IPS-20b (cell line): ENCODE measurements around the gene RHBDL3.
A peak's percentile ranks its signal among the peaks of the same experiment; 100 is the strongest.

ENCODE experiments used
- H3K27ac ChIP-seq: one replicate; pipeline ENCODE4 v1.5.1; 2013; ENCODE audit warnings: low read length
- H3K27me3 ChIP-seq: 2 replicates; pipeline ENCODE4 v1.6.1; 2013; ENCODE audit warnings: mild to moderate bottlenecking, low read length, inconsistent platforms; ENCODE audit not compliant: insufficient read depth
- H3K36me3 ChIP-seq: 2 replicates; pipeline ENCODE4 v1.6.1; 2013; ENCODE audit warnings: low read depth, mild to moderate bottlenecking, inconsistent platforms, low read length, moderate library complexity; ENCODE audit not compliant: insufficient read depth
- H3K4me1 ChIP-seq: 2 replicates; pipeline ENCODE4 v1.6.1; 2013; ENCODE audit warnings: mild to moderate bottlenecking, control low read depth, inconsistent platforms, low read length, moderate library complexity; ENCODE audit not compliant: insufficient read depth
- H3K4me3 ChIP-seq: 2 replicates; pipeline ENCODE4 v1.5.1; 2013; ENCODE audit warnings: mild to moderate bottlenecking, low read length, inconsistent platforms
- H3K9ac ChIP-seq: 2 replicates; pipeline ENCODE4 v1.6.1; 2013; ENCODE audit warnings: low read depth, mild to moderate bottlenecking, inconsistent platforms, low read length, moderate library complexity
- H3K9me3 ChIP-seq: 2 replicates; pipeline ENCODE4 v1.6.1; 2013; ENCODE audit warnings: mild to moderate bottlenecking, low read depth, low read length, inconsistent platforms; ENCODE audit not compliant: insufficient read depth

RHBDL3 gene

DNA sequence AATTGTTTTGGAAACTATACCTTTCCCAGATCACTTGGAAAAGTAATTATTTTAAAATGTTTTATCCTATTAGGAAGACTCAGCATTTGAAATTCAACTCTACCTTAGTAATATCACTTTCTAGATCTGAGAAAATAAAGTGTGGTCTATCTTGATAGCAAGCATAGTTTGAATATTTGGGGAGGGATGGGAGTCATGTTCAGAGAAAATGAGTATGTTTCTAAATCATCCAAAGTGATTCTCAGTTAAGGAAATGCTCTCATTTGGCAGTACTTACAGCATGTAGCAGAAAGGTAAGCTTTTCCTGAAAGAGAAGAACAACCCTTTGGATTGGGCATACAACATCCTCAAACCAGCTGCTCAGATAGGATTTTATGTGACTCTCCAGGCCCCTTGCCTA is 69.4 kb downstream of the RHBDL3 start:
- no peaks in the 10 kb centered on the region for H3K4me1 ChIP-seq
- H3K27me3 ChIP-seq = no peaks in the 10 kb centered on the region
- no peak overlapping the region for H3K27ac ChIP-seq
- H3K4me3 ChIP-seq = no peak overlapping the region
- H3K9me3 ChIP-seq = no peaks in the 10 kb centered on the region
- peaks cover 68% of the 10 kb centered on the region for H3K36me3 ChIP-seq
- no peak overlapping the region for H3K9ac ChIP-seq

DNA sequence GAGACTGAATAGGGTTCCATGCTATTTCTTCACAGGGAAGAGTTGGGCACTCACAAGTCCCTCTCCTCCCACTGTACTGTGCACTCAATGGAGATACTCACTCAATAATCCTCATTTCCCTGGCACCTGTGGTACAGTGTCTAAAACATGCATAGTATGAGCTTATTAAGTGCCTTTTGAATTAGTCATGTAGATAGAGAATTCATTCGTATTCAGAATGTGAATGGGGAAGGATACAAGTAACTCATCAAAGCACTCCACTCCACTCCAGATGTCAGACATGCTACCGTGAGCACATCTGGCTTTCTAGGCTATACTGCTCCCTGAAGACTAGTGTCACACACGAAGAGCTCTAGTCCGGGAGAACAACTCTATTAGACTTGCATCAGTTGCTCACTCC is 70.1 kb downstream of the RHBDL3 start:
- H3K36me3 ChIP-seq = peaks cover 68% of the 10 kb centered on the region
- no peak overlapping the region for H3K4me3 ChIP-seq
- H3K27me3 ChIP-seq = no peaks in the 10 kb centered on the region
- H3K9me3 ChIP-seq = no peaks in the 10 kb centered on the region
- no peaks in the 10 kb centered on the region for H3K4me1 ChIP-seq
- no peak overlapping the region for H3K9ac ChIP-seq
- no peak overlapping the region for H3K27ac ChIP-seq

DNA sequence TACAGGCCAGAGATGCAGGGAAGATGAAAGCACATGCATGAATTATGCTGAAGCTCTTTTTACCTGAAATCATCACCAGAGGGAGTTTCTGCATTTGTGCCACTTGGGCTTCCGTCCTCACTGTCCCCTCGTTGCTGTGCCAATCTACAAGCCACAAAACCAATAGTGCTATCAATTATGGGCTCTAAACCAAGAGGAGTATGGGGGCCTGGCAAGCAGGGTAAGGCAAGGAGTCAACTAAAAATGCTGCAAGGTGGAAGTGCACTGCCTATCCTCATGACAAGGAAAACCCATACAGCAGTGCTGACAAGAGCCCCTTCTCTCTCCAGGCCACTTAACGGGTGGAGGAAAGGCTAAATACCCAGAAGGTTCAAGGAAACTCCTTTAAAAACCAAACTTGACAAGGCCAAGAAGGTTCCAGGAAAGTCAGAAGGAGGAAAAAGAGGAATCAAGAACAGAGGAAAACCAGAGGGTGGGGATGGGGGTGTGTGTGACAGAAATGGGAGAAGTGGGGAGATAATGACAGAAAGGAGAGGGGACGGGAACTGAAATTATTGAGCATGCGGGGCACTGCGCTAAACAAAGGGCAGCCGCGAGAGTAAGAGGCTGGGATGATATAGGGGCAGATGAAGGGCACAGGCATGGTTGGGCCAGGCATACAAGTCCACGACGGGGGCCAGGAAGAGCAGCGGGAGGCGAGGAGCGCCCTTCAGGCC is 75.7 kb downstream of the RHBDL3 start:
- peak overlapping the region; percentile 49 for H3K27ac ChIP-seq

DNA sequence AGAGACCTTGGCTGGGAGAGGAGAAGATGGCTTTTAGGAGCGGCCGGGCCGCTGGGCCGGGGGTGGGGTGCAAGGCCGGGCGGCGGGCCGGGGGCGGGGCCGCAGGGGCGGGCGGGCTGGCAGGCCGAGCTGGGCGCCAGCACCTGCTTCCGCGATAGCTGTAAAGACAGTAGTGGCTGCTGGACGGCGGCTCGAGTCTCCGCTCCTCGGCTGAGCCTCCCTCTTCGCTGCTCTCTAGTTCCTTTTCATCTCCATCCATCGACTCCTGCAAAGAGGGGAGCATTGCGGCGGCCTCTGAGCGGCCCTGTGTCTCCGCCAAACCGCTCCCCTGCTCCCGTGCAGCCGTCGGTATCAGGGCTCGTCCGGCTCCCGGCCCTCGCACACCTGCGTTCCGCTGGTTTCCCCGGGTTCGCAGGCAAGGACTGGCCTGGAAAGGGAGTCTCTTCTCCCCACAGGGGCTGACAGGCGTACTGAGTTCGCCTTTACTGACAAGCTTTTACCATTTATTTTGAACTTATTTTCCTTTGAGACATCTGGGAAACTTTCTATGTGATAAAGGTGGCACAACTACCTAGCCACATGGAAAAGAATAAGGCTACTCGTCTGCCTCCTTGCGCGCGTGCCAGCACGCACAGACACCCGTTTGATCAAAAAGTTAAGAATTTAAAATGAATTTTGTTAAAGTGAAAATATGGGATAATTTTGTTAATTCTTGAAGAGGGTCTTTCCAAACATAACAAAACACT is 76.4 kb downstream of the RHBDL3 start, which contains the start of gene C17orf75:
Gene C17orf75 (minus strand): TSS at position 317 of the 746 bp plus-strand sequence. CDS start 34 bp downstream, at position 283.
- Histone ChIP-seq H3K4me1 (peaks cover 4% of the 10 kb centered on the region; the same call in 1 of the 2 replicates), H3K9ac (peak within 1 kb of the TSS; percentile 94), H3K27ac (peak within 1 kb of the TSS; percentile 65), H3K9me3 (no peaks in the 10 kb centered on the region), H3K27me3 (no peaks in the 10 kb centered on the region), H3K36me3 (peaks cover 22% of the 10 kb centered on the region), H3K4me3 (peak within 1 kb of the TSS; percentile 94)

More for the DNA sequence above, 75.7 kb downstream of the RHBDL3 start:
- Histone ChIP-seq H3K27me3 (no peaks in the 10 kb centered on the region), H3K9ac (peak overlapping the region; percentile 94), H3K4me3 (peak overlapping the region; percentile 94), H3K9me3 (no peaks in the 10 kb centered on the region), H3K36me3 (peaks cover 29% of the 10 kb centered on the region), H3K4me1 (peaks cover 4% of the 10 kb centered on the region; the same call in 1 of the 2 replicates)

DNA sequence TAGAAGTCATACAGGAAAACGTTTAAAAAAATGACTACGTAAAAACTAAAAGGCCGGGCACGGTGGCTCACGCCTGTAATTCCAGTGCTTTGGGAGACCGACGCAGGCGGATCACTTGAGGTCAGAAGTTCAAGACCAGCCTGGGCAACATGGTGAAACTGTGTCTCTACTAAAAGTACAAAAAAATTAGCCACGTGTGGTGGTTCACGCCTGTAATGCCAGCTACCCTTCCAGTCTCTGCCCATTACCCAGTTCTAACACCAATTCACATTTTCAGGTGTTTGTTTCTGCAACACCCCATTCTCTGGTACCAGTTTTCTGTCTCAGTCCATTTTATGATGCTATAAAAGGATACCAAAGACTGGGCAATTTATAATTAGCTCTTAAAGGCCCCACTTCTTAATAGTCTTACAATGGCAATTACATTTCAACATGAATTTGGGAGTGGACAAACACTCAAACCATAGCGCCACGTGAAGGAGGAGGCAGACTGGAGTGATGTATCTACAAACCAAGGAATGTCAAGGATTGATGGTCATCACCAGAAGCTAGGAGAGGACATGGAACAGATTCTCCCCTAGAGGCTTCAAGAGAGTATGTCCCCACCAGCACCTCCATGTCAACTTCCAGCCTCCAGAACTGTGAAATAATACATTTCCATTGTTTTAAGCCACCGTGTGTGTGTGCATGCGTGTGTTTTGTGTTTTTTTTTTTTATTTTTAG is 77.1 kb downstream of the RHBDL3 start:
- H3K36me3 ChIP-seq = peaks cover 16% of the 10 kb centered on the region
- H3K27ac ChIP-seq = no peak overlapping the region
- H3K9me3 ChIP-seq = no peaks in the 10 kb centered on the region
- H3K4me1 ChIP-seq = peaks cover 4% of the 10 kb centered on the region; the same call in 1 of the 2 replicates
- H3K4me3 ChIP-seq = peak overlapping the region; percentile 94
- H3K27me3 ChIP-seq = no peaks in the 10 kb centered on the region
- H3K9ac ChIP-seq = peak overlapping the region; percentile 94; the same call in 1 of the 2 replicates

DNA sequence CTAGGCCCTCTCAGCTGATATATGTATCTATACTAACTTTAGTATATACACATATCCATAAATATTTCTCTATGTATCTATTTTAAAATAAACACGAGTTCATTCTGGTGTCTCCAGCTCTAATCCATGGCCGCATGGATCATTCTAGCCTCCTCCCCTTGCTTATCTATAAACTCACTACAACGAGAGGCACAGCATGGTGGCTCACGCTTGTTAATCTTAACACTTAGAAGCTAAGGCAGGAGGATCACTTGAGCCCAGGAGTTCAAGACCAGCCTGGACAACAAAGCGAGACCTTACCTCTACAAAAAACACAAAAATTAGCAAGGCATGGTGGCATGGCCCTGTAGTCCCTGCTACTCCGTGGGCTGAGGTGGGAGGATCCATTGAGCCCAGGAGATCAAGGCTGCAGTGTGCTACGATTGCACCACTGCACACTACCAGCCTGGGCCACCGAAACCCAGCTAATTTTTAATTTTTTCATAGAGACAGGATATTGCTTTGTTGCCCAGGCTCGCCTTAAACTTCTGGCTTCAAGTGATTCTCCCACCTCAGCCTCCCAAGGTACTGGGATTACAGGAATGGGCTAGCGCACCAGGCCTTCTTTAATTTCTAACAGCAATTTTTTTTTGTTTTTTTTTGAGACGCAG is 80.4 kb downstream of the RHBDL3 start:
- H3K27ac ChIP-seq = no peak overlapping the region
- peaks cover 4% of the 10 kb centered on the region; the same call in 1 of the 2 replicates for H3K36me3 ChIP-seq
- no peak overlapping the region for H3K4me3 ChIP-seq
- H3K9me3 ChIP-seq = no peaks in the 10 kb centered on the region
- no peaks in the 10 kb centered on the region for H3K27me3 ChIP-seq
- H3K4me1 ChIP-seq = peaks cover 1% of the 10 kb centered on the region; the same call in 1 of the 2 replicates
- no peak overlapping the region for H3K9ac ChIP-seq

DNA sequence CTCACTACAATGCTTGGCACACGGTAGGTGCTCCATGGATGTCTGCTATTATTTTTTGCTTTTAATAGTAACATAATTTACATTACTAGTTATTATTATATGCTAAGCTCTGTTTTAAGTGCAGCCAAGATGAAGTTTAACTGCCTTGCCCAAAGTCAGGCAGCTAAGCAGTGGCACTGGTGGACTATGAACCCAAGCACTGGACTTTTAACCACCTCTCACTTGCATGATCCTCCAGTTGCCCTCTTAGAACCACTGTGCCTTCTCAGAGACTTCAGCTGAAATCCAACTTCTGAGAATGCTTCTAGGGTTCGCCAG is 82.8 kb downstream of the RHBDL3 start:
- no peak overlapping the region for H3K9ac ChIP-seq
- H3K4me1 ChIP-seq = no peaks in the 10 kb centered on the region
- no peaks in the 10 kb centered on the region for H3K9me3 ChIP-seq
- H3K4me3 ChIP-seq = no peak overlapping the region
- H3K27ac ChIP-seq = no peak overlapping the region
- no peaks in the 10 kb centered on the region for H3K27me3 ChIP-seq
- H3K36me3 ChIP-seq = peaks cover 26% of the 10 kb centered on the region

DNA sequence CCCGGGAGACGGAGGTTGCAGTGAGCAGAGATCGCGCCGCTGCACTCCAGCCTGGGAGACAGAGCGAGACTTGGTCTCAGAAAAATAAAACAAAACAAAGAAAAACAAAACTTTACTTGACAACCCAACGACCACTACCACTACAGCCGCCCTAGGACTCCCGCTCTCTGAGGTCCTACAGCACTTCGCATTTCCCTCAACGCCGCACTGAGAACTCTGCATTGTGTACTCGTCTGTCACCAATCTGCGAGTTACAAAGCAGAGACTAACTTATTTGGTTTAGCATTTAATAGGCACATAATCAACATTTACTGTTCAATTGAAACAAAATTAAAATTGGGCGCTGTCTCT is 83.8 kb downstream of the RHBDL3 start:
- Histone ChIP-seq H3K27ac (peak overlapping the region; percentile 90), H3K9ac (peak overlapping the region; percentile 99)

DNA sequence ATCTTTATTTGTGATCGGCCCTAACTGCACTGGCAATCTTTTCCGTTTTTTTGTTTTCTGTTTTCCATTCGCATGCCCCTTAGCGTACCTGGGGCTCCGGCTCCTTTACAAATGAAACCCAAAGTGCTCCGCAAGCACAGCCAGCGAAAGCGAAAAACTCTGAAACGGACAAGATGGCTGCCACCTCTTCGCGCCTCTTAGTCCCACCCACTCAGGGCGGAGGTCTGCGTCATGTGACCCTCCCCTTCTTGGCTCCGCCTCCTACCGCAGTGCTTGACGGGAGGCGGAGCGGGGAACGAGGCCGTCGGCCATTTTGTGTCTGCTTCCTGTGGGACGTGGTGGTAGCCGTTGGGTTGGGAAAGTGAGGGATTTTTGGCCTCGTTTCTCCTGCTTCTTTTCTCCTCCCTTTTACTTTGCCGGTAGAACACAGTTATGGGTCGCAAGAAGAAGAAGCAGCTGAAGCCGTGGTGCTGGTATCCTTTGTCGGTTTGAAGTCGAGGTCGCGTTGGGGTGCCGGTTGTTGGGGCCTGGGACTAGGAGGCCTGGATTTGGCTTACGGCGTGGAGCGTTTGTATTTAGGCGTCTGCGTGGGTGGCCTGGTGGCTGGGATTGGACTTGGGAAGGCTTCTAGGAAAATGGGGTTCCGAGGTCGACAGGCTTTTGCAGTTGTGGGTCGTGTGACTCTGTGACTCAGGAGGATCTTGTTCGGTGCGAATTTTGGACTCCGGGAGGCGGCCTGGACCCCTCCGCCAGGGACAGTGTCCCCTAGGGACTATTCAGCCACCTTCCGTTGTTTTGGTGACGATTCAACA is 84.4 kb downstream of the RHBDL3 start, which contains the start of gene ZNF207:
Gene ZNF207 (plus strand): TSS at position 304 of the 812 bp plus-strand sequence. CDS start 129 bp downstream, at position 433.
- Histone ChIP-seq H3K4me3 (peak within 1 kb of the TSS; percentile 98), H3K27me3 (no peaks in the 10 kb centered on the region), H3K9me3 (no peaks in the 10 kb centered on the region), H3K36me3 (peaks cover 41% of the 10 kb centered on the region), H3K9ac (peak within 1 kb of the TSS; percentile 99), H3K4me1 (no peaks in the 10 kb centered on the region), H3K27ac (peak within 1 kb of the TSS; percentile 90)

More for the DNA sequence above, 83.8 kb downstream of the RHBDL3 start:
- Histone ChIP-seq H3K4me1 (no peaks in the 10 kb centered on the region), H3K4me3 (peak overlapping the region; percentile 98), H3K27me3 (no peaks in the 10 kb centered on the region), H3K9me3 (no peaks in the 10 kb centered on the region), H3K36me3 (peaks cover 35% of the 10 kb centered on the region)

DNA sequence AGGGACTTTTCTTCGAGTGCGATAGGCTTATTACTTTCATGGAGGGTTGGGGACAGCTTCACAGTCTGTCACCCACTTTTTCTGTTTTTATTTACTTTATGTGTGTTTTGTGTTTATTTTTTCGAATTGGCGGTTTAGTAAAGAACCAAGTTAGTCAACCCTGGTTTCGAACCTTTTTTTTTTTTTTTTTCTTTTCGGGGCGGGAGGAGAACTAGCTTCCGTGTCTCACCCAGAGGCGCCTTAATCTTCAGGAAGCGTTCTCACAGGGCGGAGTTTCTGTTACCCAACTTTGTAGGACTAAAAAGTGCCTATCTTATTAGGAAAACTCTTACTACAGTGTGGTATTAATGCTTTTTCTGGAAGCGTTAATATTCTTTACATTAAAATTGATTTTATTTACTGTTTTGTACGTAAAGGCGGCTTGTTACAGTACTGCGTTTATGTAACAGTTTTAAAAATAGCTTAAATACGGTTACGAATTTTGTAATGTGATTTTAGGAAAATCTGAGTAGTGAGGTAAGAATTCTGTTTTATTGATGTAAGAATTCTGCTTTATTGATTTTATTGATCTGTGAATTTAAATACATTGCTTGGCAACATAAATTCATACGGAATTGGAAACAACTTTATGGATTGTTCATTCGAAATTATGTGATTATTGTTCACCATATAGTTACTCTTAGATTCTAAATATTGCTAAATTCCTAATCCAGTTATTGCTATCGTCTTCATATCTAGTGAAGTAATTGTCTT is 85.2 kb downstream of the RHBDL3 start:
- H3K27me3 ChIP-seq = no peaks in the 10 kb centered on the region
- H3K36me3 ChIP-seq = peaks cover 48% of the 10 kb centered on the region
- peak overlapping the region; percentile 98 for H3K4me3 ChIP-seq
- peak overlapping the region; percentile 99 for H3K9ac ChIP-seq
- H3K27ac ChIP-seq = peak overlapping the region; percentile 90
- H3K9me3 ChIP-seq = no peaks in the 10 kb centered on the region
- H3K4me1 ChIP-seq = no peaks in the 10 kb centered on the region
